Activated CD4-positive, CD25-positive, alpha-beta regulatory T cell treated with anti-CD3 and anti-CD28 coated beads, Interleukin-2, amount 50 U/mL, for 16 hours (primary cell): ENCODE measurements around the gene NHSL2.
"Not testable (repeated sequence)": the region's sequence is repeated elsewhere in the genome, so short reads cannot be mapped to it uniquely, and the experiment has no call there.

ENCODE experiments used
- DNase-seq: peaks from one replicate; pipeline ENCODE4 v3.0.0-alpha.2; 2020; ENCODE audit warnings: low read depth, low spot score

NHSL2 gene

GRCh38 chrX:72041871-72042851, 131.5 kb downstream of the NHSL2 start:
- no peak for DNase-seq

- DNase-seq = no peak
Observed at GRCh38 chrX:72042852-72043248, 132.2 kb downstream of the NHSL2 start.

- no peak for DNase-seq
Observed at GRCh38 chrX:72043636-72044035, 133.0 kb downstream of the NHSL2 start.

GRCh38 chrX:72045141-72045540, 134.5 kb downstream of the NHSL2 start:
- no peak for DNase-seq

- no peak for DNase-seq
Observed at GRCh38 chrX:72045552-72046277, 135.1 kb downstream of the NHSL2 start.

GRCh38 chrX:72046447-72046846, 135.8 kb downstream of the NHSL2 start:
- no peak for DNase-seq

GRCh38 chrX:72048510-72049455, 138.1 kb downstream of the NHSL2 start:
- DNase-seq = no peak

GRCh38 chrX:72050011-72050410, 139.4 kb downstream of the NHSL2 start:
- DNase-seq = no peak

GRCh38 chrX:72051589-72051988, 140.9 kb downstream of the NHSL2 start:
- no peak for DNase-seq

- no peak for DNase-seq
Observed at GRCh38 chrX:72052415-72053090, 141.9 kb downstream of the NHSL2 start.

- DNase-seq = no peak
Observed at GRCh38 chrX:72053508-72053907, 142.9 kb downstream of the NHSL2 start.

GRCh38 chrX:72054779-72055489, 144.3 kb downstream of the NHSL2 start:
- DNase-seq = no peak

- no peak for DNase-seq
Observed at GRCh38 chrX:72057331-72057730, 146.7 kb downstream of the NHSL2 start.

GRCh38 chrX:72057849-72058248, 147.2 kb downstream of the NHSL2 start:
- no peak for DNase-seq

GRCh38 chrX:72058346-72058745, 147.7 kb downstream of the NHSL2 start:
- not testable (repeated sequence) for DNase-seq

GRCh38 chrX:72060196-72060920, 149.7 kb downstream of the NHSL2 start:
- no peak for DNase-seq

- no peak for DNase-seq
Observed at GRCh38 chrX:72060921-72061490, 150.4 kb downstream of the NHSL2 start.

GRCh38 chrX:72062916-72063315, 152.3 kb downstream of the NHSL2 start:
- no peak for DNase-seq
